Endothelial cell of umbilical vein (primary cell): ENCODE data around the gene MAL. TPM values are rescaled to one million over a fixed set of nuclear protein-coding genes. Genes with fewer than 3 reads are reported as not detected.

Experiments used
- BruUV-seq: library from RNA; stranded (reverse); fragments of 400-500 nt; replicated peaks from 2 replicates; lab custom pipeline; 2021; lab: Mats Ljungman, UMichigan
- CTCF ChIA-PET: fragments of 300-600, 350-600 bp; sonication (Branson Sonifier 250); formaldehyde crosslinking; loops from one replicate; lab custom pipeline; 2021; ENCODE audit warnings: antibody characterized with exemption, inconsistent platforms; lab: Charles Lee
- POLR2A ChIA-PET: fragments of 300-600, 350-600 bp; sonication (Branson Sonifier 250); formaldehyde crosslinking; loops from one replicate; lab custom pipeline; 2021; ENCODE audit warnings: antibody characterized with exemption, inconsistent platforms; lab: Charles Lee
- DNase-seq: peaks from one replicate; pipeline ENCODE4 v3.0.0-alpha.2; 2011; ENCODE audit warnings: low read depth, low spot score
- FAIRE-seq: peaks from 2 replicates; lab custom pipeline; 2011; peaks lifted over from hg19 to GRCh38; lab: Jason Lieb, UNC
- H2AFZ ChIP-seq: 2 replicates; pipeline ENCODE4 v1.6.0; 2012; ENCODE audit warnings: low read depth, low read length, control low read depth, inconsistent platforms
- H3K27ac ChIP-seq: 2 replicates; pipeline ENCODE4 v1.5.1; 2011; ENCODE audit warnings: low read depth, mild to moderate bottlenecking, control low read depth, low read length, moderate library complexity; ENCODE audit not compliant: insufficient read depth
- H3K27me3 ChIP-seq, 2 experiments: 2 replicates each; pipeline versions ENCODE4 v1.6.0 to v1.6.1; 2011; ENCODE audit warnings: low read length in 2 of 2, mixed read lengths in 1 of 2; ENCODE audit not compliant: control insufficient read depth in 2 of 2, insufficient read depth in 2 of 2
- H3K36me3 ChIP-seq, 2 experiments: 2 replicates in 1 of 2; 3 replicates in 1 of 2; pipeline ENCODE4 v1.5.1; 2011; ENCODE audit warnings: low read length in 2 of 2, mild to moderate bottlenecking in 1 of 2, moderate library complexity in 1 of 2; ENCODE audit not compliant: control insufficient read depth in 2 of 2, insufficient read depth in 2 of 2; ENCODE audit errors: extremely low read depth in 1 of 2
- H3K4me1 ChIP-seq: 3 replicates; pipeline ENCODE4 v1.5.1; 2011; ENCODE audit warnings: mild to moderate bottlenecking, low read length; ENCODE audit not compliant: control insufficient read depth, insufficient read depth; ENCODE audit errors: extremely low read depth
- H3K4me2 ChIP-seq: 2 replicates; pipeline ENCODE4 v1.6.1; 2011; ENCODE audit warnings: low read length, control low read depth, mixed read lengths; ENCODE audit not compliant: insufficient read depth
- H3K4me3 ChIP-seq, 3 experiments: fragments of 200-600 bp in 1 of 3; sonication (generic), shearing (Covaris generic) in 1 of 3; replicated peaks in 1 of 3; 2 replicates each; pipeline ENCODE4 v1.5.1; 2011 to 2016; ENCODE audit warnings: control low read depth in 3 of 3, low read length in 3 of 3, mild to moderate bottlenecking in 2 of 3, inconsistent platforms in 1 of 3, low read depth in 1 of 3, moderate library complexity in 1 of 3; ENCODE audit not compliant: insufficient read depth in 1 of 3
- H3K79me2 ChIP-seq: 2 replicates; pipeline ENCODE4 v1.6.0; 2012; ENCODE audit warnings: low read length, inconsistent platforms; ENCODE audit not compliant: control insufficient read depth, insufficient read depth
- H3K9ac ChIP-seq: replicated peaks from 2 replicates; pipeline ENCODE3; 2011; ENCODE audit warnings: low read length, control low read depth; ENCODE audit not compliant: insufficient read depth; ENCODE audit errors: extremely low read depth
- H3K9me1 ChIP-seq: replicated peaks from 3 replicates; pipeline ENCODE4 v1.6.0; 2011; ENCODE audit warnings: mild to moderate bottlenecking, low read length; ENCODE audit not compliant: control insufficient read depth, insufficient read depth; ENCODE audit errors: extremely low read depth
- H3K9me3 ChIP-seq: replicated peaks from 2 replicates; pipeline ENCODE4 v1.5.1; 2012; ENCODE audit warnings: low read length, inconsistent platforms; ENCODE audit not compliant: control insufficient read depth, insufficient read depth
- H4K20me1 ChIP-seq: replicated peaks from 2 replicates; pipeline ENCODE3; 2011; ENCODE audit warnings: mild to moderate bottlenecking, low read length; ENCODE audit not compliant: control insufficient read depth, insufficient read depth; ENCODE audit errors: extremely low read depth
- EZH2 ChIP-seq: IDR thresholded peaks from 2 replicates; pipeline ENCODE4 v1.6.1; 2012; ENCODE audit warnings: borderline replicate concordance, low read depth, mild to moderate bottlenecking, moderate library complexity, low read length, inconsistent platforms; ENCODE audit not compliant: severe bottlenecking
- FOS ChIP-seq: IDR thresholded peaks from 2 replicates; pipeline ENCODE4 v1.6.1; 2011; ENCODE audit warnings: mild to moderate bottlenecking, low read length, moderate library complexity, borderline replicate concordance; ENCODE audit not compliant: insufficient read depth
- GATA2 ChIP-seq: IDR thresholded peaks from 2 replicates; pipeline ENCODE4 v1.7.0; 2011; ENCODE audit warnings: low read depth, mild to moderate bottlenecking, moderate library complexity, mixed read lengths, low read length; ENCODE audit not compliant: insufficient read length, insufficient read depth
- JUN ChIP-seq: IDR thresholded peaks from 2 replicates; pipeline ENCODE4 v1.6.1; 2011; ENCODE audit warnings: borderline replicate concordance, low read depth; ENCODE audit not compliant: insufficient read length, insufficient read depth
- POLR2A ChIP-seq: IDR thresholded peaks from 2 replicates; pipeline ENCODE4 v1.6.1; 2012; ENCODE audit warnings: low read depth, mild to moderate bottlenecking, control low read depth, low read length
- dilution Hi-C: fragments of 300-500 bp; cut with MboI; formaldehyde crosslinking; loops from one replicate; pipeline ENCODE4 v1.15.0; 2019; ENCODE audit warnings: low sequenced_read_pairs; ENCODE audit not compliant: extremely low pct_ligation_motif_present
- intact Hi-C: fragments of 100-400 bp; cut with micrococcal nuclease; formaldehyde crosslinking; loops from one replicate; pipeline ENCODE4 v1.10.0; 2022
- polyA plus RNA-seq, 4 experiments: library from polyadenylated mRNA; depleted of rRNA in 3 of 4; stranded (reverse) in 3 of 4; unstranded in 1 of 4; fragments of >200 nt; gene quantifications; 2 replicates each; pipeline versions ENCODE4 v1.2.1 to v1.2.3, GENCODE V29; 2011 to 2012; ENCODE audit warnings: missing spikeins in 1 of 4
- total RNA-seq: library from RNA; stranded (reverse); gene quantifications from 2 replicates; pipeline ENCODE4 v1.2.3, GENCODE V29; 2021
- TF ChIP-seq, protein P1 (sequence below): IDR thresholded peaks from 2 replicates; pipeline ENCODE4 v1.6.1; 2011; ENCODE audit not compliant: insufficient read depth, insufficient read length

The MAL gene
- total and polyA plus RNA-seq, 2 donors (not counting 3 experiments of a cell fraction or from before 2014, with no cell fraction given): not detected

DNA sequence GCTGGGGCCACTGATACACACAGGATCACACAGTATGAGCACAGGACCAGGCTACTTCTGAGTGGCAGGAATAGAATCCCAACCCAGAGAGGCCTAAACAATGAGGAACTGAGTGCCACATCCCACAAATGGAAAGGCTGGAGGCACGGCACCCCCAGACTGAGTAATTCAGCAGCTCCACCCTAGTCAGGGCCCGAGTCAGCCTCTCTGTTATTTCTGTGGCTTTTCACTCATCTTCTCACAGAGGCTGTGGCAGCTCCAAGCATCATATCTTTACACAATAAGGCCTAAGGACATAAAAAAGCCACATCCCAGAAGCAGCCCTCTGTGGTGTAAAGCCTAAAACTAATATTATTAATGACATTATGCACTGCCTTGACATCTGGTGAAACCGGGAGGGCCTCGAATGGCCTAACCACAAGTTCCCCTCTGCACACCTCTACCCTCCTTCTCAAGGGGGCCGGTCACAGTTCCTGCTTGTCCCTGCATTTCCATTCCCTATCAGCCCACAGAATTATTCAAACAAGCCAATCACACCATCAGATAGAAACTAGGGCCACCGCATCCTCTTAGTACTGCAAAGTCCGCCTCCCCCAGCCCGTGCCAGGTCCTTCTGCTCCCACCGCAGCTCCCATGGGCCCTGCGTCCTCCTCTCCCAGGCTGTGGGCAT lies 12.5 kb upstream of the MAL start:
- Histone ChIP-seq H3K4me3 (no peak overlapping the region), H4K20me1 (no peaks in the 10 kb centered on the region), H3K36me3 (no peaks in the 10 kb centered on the region), H3K27me3 (no peaks in the 10 kb centered on the region), H3K9me3 (no peaks in the 10 kb centered on the region), H3K9me1 (no peaks in the 10 kb centered on the region), H3K9ac (no peak overlapping the region), H3K4me1 (no peaks in the 10 kb centered on the region), H2AFZ (no peak overlapping the region), H3K27ac (no peak overlapping the region), H3K79me2 (no peaks in the 10 kb centered on the region), H3K4me2 (no peak overlapping the region)
- DNase-seq (no peak), FAIRE-seq (no peak)
- dilution Hi-C loops (no loop called here), intact Hi-C loops (no loop called here)
- ChIA-PET POLR2A (no interaction called here), CTCF (interaction anchor here (1.4 kb wide), 1 partner anchor 9 kb away, joined by 3 read pairs; no protein-coding TSS in a partner anchor)
- TF ChIP-seq POLR2A: no peak
- TF ChIP-seq, protein P1, sequence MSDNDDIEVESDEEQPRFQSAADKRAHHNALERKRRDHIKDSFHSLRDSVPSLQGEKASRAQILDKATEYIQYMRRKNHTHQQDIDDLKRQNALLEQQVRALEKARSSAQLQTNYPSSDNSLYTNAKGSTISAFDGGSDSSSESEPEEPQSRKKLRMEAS: no peak
- no peak for TF ChIP-seq JUN
- no peak for TF ChIP-seq FOS
- no TSS peak for BruUV-seq

DNA sequence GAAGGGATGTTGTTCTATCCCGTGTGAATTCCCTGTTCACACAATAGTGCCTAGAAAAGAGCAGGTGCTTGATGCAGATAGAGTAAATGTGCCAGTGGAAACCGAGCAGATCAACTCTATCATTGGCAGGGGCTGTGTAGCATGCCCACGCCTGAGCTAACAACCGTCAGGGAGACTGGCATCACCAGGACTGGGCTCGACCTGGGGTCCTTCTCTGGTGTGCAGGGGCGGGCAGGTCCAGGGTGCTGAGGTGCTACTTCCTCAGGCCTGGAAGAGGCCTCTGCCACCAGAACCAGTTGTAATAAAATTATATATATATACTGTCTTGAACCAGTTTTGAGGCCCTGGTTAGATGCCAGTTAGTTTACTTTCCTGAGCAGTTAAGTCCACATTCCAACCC lies 11.8 kb upstream of the MAL start:
- ChIA-PET POLR2A (no interaction called here), CTCF (interaction anchor here (1.4 kb wide), 1 partner anchor 9 kb away, joined by 3 read pairs; no protein-coding TSS in a partner anchor)
- intact Hi-C loops (no loop called here), dilution Hi-C loops (no loop called here)
- no peaks in the 10 kb centered on the region for H3K27me3 ChIP-seq
- no peaks in the 10 kb centered on the region for H3K9me1 ChIP-seq
- no peaks in the 10 kb centered on the region for H3K4me1 ChIP-seq
- no peak overlapping the region for H3K27ac ChIP-seq
- H3K9me3 ChIP-seq: no peaks in the 10 kb centered on the region
- H3K9ac ChIP-seq: no peak overlapping the region
- no TSS peak for BruUV-seq
- no peak overlapping the region for H3K4me2 ChIP-seq
- H4K20me1 ChIP-seq: no peaks in the 10 kb centered on the region
- no peak for FAIRE-seq
- no peaks in the 10 kb centered on the region for H3K79me2 ChIP-seq
- no peaks in the 10 kb centered on the region for H3K36me3 ChIP-seq
- TF ChIP-seq GATA2: no peak
- no peak for TF ChIP-seq EZH2
- H3K4me3 ChIP-seq: no peak overlapping the region
- H2AFZ ChIP-seq: no peak overlapping the region
- DNase-seq: no peak
